GM18519 (cell line): ENCODE results near the gene ART5.
"Not testable (repeated sequence)": the region's sequence is repeated elsewhere in the genome, so short reads cannot be mapped to it uniquely, and the experiment has no call there.

ENCODE experiments used
- ATAC-seq: cut with Tn5 transposase; IDR thresholded peaks from one replicate; pipeline ENCODE4 v1.9.1; 2021; ENCODE audit warnings: mild to moderate bottlenecking, moderate library complexity; ENCODE audit not compliant: unreplicated experiment, low FRiP score

The ART5 gene

GRCh38 chr11:3623767-3624458 is 17.9 kb downstream of the ART5 start:
- no peak for ATAC-seq

DNA sequence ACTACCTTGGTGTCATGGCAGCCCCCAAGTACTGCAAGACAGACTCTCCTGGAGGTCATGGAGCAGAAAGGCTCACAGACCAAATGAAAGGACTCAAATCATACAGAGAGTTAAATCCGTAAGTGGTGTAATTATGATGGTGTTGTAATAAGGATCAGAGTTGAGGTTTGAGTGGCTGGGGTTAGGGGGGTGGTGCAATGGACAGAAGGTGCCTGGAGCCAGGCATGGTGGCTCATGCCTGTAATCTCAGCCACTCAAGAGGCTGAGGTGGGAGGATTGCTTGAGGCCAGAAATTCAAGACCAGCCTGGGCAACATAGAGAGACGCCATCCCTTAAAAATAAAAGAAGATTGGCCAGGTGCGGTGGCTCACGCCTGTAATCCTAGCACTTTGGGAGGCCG is 18.7 kb downstream of the ART5 start:
- no peak for ATAC-seq

GRCh38 chr11:3622521-3622920 is 19.3 kb downstream of the ART5 start:
- no peak for ATAC-seq

DNA sequence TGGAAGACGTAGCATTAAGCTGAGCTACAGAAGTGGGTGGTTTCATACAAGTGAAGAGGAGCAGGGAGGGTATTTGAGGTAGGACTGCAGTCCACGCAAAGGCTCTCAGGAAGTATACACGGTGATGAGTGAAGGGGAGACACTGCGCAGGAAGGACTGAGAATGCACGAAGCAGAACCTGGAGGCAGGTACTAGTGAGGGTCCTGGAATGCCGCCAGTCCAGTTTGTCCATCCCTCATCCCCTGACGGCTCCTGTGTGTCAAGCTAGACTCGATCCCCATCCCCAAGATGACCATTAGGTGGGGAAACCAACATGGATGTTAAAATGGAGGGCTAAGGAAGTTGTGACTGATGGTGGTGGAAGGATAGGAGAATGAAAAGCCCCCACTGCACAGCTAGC is 23.8 kb downstream of the ART5 start:
- ATAC-seq, result no peak

DNA sequence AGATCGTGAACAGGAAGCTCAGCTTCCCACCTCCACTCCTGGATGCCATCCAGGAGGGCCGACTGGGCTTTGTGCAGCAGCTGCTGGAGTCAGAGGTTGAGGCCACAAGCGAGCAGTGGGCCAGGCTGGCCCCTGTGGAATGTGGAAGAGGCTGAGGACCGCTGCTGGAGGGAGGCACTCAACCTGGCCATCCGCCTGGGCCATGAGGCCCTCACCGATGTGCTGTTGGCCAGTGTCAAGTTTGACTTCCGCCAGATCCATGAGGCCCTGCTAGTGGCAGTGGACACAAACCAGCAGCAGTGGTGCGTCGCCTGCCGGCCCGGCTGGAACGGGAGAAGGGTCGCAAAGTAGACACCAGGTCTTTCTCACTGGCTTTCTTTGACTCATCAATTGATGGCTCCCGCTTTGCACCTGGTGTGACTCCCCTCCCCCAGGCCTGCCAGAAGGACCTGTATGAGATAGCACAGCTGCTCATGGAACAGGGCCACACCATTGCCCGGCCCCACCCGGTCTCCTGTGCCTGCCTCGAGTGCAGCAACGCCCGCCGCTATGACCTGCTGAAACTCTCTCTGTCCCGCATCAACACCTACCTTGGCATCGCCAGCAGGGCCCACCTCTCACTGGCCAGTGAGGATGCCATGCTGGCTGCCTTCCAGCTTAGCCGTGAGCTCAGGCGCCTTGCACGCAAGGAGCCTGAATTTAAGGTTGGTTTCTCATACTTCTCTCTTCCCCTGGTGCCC is 24.9 kb downstream of the ART5 start:
- no peak for ATAC-seq

DNA sequence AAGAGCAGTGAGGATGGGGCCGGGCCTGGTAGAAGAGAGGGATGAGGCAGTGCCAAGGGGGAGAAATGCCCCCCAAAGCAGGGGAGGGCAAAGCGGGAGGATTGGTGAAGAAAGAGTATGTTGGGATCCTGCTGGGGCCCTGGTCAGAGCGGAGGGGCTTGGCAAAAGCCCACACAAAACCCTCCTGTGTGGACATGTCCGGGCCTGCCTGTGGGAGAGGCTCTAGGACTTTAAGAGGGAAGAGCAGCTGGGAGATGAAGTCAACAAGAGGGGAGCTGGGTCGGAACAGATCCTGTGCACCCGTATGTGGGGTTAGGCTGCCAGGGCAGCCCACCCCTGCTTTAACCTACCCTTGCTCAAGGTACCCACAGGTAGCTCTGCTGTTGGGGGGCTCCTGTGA is 25.8 kb downstream of the ART5 start:
- no peak for ATAC-seq

GRCh38 chr11:3614742-3615171 is 27.0 kb downstream of the ART5 start:
- no peak for ATAC-seq

DNA sequence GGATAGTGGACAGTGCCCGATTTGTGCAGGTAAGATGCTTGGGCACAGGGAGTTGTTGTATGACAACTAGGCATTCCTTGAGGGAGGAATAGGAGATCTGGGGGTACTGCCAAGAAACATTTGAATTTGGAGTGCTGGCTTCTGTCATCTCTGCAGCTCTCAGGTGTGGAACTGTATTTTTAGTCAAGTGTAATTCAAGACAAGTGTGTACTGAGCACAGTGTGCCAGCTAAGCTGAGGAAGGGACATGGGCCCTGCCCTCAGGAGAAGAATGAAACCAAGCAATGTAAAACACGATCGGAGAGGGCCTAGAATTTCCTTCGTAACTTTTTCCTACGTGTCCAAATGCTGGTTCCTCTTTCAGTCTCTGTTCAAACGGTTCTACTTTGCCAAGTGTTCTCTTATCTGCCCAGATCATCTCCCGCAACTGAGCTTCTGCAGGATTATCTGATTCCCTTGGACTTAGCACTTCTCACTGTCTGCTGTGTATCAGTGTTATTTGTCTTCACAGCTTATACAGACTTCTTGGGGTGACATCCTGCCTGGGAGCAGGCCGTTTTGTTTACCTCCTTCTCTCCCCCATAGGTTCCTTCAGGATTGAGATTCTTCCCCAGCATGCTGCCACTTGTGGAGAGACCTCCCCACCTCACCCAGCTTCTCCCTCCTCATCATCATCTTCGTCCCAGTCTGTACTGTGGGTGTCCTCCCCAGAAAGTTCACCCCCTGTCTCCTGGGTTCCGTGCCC is 27.6 kb downstream of the ART5 start:
- no peak for ATAC-seq

GRCh38 chr11:3611976-3612678 is 29.7 kb downstream of the ART5 start:
- no peak for ATAC-seq

DNA sequence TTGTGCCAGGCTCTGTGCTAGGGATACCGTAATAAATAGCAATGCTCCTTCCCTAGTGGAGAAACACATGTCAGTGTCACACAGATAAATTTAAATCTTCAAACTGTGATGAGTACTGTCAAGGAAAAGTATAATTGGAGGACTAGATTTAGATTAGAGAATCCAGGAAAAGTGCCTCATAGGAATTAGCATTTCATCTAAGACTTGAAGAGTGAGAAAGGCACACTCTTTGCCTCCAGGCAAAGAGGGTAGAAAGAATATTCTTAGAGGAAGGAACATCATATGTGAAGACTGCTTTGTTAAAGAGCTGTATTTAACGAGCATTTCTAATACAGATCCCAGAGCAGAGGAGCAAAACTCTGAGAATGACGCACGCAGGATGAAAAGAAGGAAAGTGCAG is 30.9 kb downstream of the ART5 start:
- no peak for ATAC-seq

- no peak for ATAC-seq
Measured at GRCh38 chr11:3609416-3610265, 32.2 kb downstream of the ART5 start.

- no peak for ATAC-seq
Measured at GRCh38 chr11:3605771-3606203, 36.0 kb downstream of the ART5 start.

- no peak for ATAC-seq
Measured at GRCh38 chr11:3605283-3605662, 36.5 kb downstream of the ART5 start.

DNA sequence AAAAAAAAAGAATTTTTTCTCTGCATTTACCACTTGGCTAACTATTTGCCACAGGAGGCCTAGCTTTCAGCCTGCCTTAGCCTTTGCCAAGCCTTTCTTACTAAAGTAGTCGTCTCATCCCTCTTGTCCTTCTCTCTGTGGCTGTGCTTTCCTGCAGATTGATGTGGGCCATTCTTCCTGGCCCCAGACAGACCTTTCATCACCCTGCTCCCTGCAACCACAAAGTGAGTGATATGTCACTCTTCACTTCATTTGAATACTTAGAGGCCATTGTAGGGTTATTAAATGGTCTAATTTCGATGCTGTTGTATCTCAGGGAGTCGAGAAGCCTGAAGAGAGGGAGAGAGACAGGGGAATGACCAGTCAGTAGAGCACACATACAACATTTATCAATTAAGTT is 37.6 kb downstream of the ART5 start:
- ATAC-seq, result no peak

GRCh38 chr11:3600201-3600600 is 41.6 kb downstream of the ART5 start:
- ATAC-seq, result not testable (repeated sequence)

GRCh38 chr11:3597743-3598142 is 44.0 kb downstream of the ART5 start:
- ATAC-seq, result not testable (repeated sequence)

DNA sequence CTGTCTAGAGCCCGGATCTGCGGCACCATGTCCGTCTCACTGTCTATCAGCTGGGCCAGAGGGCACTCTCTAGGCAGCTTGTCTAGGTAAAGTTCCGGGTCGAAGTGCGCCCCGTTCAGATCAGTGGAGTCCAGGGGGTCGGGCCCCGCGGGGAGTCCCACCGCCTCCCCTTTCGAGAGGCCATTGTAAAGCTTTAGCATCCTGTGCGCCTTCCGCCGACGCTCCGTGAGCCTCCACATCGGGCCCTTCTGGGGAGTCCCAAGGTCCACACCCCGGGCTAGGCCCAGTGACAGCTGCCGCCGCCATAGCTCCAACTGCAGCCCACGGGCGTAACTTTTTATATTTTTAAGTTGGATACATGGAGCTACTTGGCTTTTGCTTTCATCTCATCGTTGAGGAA is 50.5 kb downstream of the ART5 start:
- ATAC-seq, result not testable (repeated sequence)

- not testable (repeated sequence) for ATAC-seq
Measured at GRCh38 chr11:3590193-3590592, 51.6 kb downstream of the ART5 start.

DNA sequence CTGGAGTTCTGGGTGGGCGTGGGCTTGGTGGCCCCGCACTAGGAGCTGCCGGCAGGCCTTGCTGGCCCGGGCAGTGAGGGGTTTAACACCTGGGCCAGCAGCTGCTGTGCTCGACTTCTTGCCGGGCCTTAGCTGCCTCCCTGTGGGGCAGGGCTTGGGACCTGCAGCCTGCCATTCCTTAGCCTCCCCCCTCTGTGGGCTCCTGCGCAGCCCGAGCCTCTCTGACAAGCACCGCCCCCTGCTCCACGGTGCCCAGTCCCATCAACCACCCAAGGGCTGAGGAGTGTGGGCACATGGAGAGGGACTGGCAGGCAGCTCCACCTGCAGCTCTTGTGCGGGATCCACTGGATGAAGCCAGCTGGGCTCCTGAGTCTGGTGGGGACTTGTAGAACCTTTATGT is 53.0 kb downstream of the ART5 start:
- ATAC-seq, result not testable (repeated sequence)
